ENCODE results near the gene FAM163A.

The FAM163A gene

DNA sequence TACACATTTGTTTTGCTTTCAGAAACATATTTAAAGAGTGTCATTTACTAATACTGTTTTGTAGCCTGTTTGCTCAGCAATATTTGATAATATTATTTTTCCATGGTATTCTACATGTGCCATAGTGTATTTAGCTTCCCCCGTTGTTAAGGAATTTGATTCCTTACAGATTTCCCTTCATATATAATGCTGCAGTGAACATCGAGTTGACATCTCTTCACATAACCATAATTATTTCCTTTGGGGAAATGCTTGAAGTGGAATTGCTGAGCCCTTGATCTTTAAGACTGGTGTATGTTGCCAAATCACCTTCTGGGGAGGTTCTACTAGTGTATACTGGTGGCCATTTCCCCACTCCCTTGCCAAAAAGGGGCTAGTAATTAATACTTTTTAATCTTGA, 42.6 kb downstream of the FAM163A start:
- DNase-seq (ENCODE audit: low read depth), result no peak
- TF ChIP-seq, protein P1, sequence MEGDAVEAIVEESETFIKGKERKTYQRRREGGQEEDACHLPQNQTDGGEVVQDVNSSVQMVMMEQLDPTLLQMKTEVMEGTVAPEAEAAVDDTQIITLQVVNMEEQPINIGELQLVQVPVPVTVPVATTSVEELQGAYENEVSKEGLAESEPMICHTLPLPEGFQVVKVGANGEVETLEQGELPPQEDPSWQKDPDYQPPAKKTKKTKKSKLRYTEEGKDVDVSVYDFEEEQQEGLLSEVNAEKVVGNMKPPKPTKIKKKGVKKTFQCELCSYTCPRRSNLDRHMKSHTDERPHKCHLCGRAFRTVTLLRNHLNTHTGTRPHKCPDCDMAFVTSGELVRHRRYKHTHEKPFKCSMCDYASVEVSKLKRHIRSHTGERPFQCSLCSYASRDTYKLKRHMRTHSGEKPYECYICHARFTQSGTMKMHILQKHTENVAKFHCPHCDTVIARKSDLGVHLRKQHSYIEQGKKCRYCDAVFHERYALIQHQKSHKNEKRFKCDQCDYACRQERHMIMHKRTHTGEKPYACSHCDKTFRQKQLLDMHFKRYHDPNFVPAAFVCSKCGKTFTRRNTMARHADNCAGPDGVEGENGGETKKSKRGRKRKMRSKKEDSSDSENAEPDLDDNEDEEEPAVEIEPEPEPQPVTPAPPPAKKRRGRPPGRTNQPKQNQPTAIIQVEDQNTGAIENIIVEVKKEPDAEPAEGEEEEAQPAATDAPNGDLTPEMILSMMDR (IDR thresholded peaks at IDR 0.05; ENCODE audit: control insufficient read depth, extremely low read depth, insufficient read depth), result no peak

DNA sequence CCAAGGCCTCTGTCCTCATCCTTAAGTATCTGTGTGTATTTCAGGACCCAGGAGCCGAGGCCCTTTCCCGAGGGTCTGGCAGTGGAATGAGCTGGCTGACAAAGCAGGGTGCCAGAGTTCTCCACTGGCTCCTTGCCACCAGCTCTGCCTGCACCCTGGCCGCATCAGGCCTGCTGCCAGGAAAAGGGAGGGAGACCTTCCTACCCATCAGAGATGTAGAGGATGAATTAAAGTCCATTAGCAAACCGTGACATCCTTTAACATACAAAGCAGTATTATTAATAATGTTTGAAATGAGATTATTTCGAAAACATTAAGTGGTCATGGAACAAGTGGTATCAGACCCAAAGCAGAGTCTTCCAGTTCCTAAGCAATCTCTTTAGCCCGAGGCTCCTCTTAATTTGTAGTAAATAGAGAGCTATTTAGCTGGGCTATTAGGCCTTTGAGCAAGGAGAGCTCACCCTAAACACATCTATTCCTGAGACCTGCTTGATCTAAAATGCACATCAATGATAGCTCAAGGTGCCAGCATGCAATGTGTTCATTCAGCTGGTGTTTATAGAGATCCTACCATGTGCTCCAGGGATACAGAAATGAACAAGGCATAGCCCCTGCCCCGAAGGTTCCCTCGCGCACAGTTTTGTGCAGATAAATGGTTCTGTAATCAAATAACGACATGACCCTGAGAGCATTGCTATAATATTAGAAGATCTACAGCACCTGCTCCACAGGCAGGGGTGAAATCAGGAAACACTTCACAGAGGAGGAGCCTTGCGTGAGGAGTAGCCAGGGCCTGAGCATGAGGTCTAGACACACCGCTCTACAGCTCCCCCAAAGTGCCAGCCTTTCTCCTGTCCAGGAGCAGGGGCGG, 44.0 kb downstream of the FAM163A start:
- DNase-seq (ENCODE audit: low read depth), result no peak
- TF ChIP-seq, protein P1 (IDR thresholded peaks at IDR 0.05; ENCODE audit: control insufficient read depth, extremely low read depth, insufficient read depth), result no peak
- H3K4me3 ChIP-seq (ENCODE audit: low read depth, low read length), result no peak overlapping the region

More for the DNA sequence above, 42.6 kb downstream of the FAM163A start:
- no peak overlapping the region for H3K4me3 ChIP-seq (ENCODE audit: low read depth, low read length)

DNA sequence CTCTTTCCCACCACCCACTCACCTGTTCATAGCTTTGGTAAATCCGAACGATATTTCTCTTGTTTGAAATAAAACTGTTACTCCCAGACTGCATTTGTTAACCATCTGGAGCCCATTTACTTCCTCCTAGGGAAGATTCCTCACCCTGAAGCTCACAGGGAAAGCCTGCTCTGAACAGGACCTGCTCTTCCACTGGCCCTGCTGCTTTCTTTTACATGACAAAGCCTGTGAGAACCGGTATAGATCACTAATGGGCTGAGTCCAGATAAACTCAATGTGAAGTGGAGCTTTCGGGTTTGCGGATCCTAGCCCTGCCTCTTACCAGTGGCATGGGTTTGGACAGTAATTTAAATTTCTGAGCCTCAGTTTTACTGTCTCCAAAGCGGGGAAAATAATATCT, 45.2 kb downstream of the FAM163A start:
- no peak overlapping the region for H3K4me3 ChIP-seq (ENCODE audit: low read depth, low read length)
- DNase-seq (ENCODE audit: low read depth), result no peak
- TF ChIP-seq, protein P1 (IDR thresholded peaks at IDR 0.05; ENCODE audit: control insufficient read depth, extremely low read depth, insufficient read depth), result no peak

DNA sequence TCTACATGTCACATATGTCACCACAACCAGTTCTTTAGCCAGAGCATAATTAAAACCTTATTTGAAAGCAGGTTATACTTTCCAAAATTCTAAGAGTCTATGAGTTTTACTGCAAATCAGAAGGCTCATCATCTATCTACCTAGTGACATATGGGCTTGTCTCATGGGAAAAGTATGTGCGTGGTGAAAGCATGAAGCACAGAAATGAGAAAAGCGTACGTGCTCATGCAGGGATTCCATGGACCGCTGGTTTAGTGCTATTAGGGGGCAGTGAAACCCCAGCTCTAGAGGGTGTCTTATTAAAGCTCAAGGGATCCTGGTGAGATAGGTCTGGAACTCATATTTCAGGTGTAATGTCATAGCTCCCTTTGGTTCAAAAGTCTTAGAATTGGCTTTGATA, 50.2 kb downstream of the FAM163A start:
- DNase-seq (ENCODE audit: low read depth), result no peak
- TF ChIP-seq, protein P1 (IDR thresholded peaks at IDR 0.05; ENCODE audit: control insufficient read depth, extremely low read depth, insufficient read depth), result no peak
- H3K4me3 ChIP-seq (ENCODE audit: low read depth, low read length), result no peak overlapping the region

DNA sequence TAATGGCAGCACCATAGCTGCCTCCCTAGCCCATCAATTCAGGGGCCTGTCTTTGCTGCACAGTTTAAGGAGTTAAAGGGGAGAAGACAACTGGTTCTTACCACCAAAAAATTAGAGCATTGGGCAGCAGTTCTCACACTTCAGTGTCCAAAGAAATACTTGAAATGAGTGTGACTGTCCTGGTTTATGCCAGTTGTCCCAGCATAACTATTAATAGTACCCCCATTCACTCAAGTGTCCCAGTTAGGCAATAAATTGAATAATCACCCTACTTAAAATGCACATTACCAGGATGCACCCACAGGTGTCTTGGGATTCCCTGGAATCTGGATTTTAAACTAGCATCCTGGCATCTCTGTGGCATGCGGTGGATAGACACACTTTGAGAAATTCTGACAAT, 51.1 kb downstream of the FAM163A start:
- TF ChIP-seq, protein P1 (IDR thresholded peaks at IDR 0.05; ENCODE audit: control insufficient read depth, extremely low read depth, insufficient read depth), result no peak
- H3K4me3 ChIP-seq (ENCODE audit: low read depth, low read length), result no peak overlapping the region
- DNase-seq (ENCODE audit: low read depth), result no peak

DNA sequence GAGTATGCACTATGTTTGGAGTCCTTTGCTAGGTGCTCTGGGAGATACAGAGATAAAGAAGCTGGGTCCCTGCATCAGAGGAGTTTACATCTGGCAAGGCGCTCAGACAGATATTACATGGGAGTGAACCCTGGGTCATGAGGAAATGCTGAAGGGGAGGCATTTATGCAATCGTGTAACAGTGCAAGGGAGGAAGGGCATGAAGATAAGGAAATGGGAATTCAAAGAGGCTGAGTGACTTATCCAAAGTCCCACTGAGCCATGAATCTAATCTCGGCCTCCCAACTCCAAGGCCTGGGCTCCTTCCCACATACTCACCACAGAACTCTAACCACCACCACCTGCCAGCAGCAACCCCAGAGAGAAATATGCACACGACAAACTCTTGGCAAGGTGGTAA, 51.6 kb downstream of the FAM163A start:
- no peak overlapping the region for H3K4me3 ChIP-seq (ENCODE audit: low read depth, low read length)
- DNase-seq (ENCODE audit: low read depth), result no peak

More for the DNA sequence above, 51.6 kb downstream of the FAM163A start:
- TF ChIP-seq, protein P1 (IDR thresholded peaks at IDR 0.05; ENCODE audit: control insufficient read depth, extremely low read depth, insufficient read depth), result no peak
